ENCODE measurements around the gene LAX1.
A peak's percentile ranks its signal among the peaks of the same experiment; 100 is the strongest.

Gene LAX1

GRCh38 chr1:203796236-203796605 lies 31.2 kb downstream of the LAX1 start:
- H3K9me3 ChIP-seq: no peaks in the 10 kb centered on the region
- intact Hi-C loops (cut with DNase I; ENCODE audit: low total_unique reads): no loop called here
- DNase-seq: peak in 1 of 2 donors; percentile 26
- H3K27ac ChIP-seq: peak overlapping the region; percentile 98 to 99
- no peak for TF ChIP-seq CTCF (IDR thresholded peaks at IDR 0.05)
- peaks cover 9 to 54% (median 26%) of the 10 kb centered on the region in 4 donors for H3K4me1 ChIP-seq
- H3K36me3 ChIP-seq: no peaks in the 10 kb centered on the region
- H3K27me3 ChIP-seq: no peaks in the 10 kb centered on the region
- peak overlapping the region; percentile 88 to 91 for H3K4me3 ChIP-seq

- Histone ChIP-seq H3K4me1 (peaks cover 9 to 64% (median 26%) of the 10 kb centered on the region in 4 donors), H3K9me3 (no peaks in the 10 kb centered on the region), H3K4me3 (peak overlapping the region; percentile 88 to 91), H3K27ac (peak overlapping the region in 1 of 2 donors; percentile 99), H3K27me3 (no peaks in the 10 kb centered on the region), H3K36me3 (no peaks in the 10 kb centered on the region)
- no peak for TF ChIP-seq CTCF (IDR thresholded peaks at IDR 0.05)
- no peak for DNase-seq
- intact Hi-C loops (cut with DNase I; ENCODE audit: low total_unique reads): no loop called here
These were observed 32.2 kb downstream of the LAX1 start for GRCh38 chr1:203797216-203797615.

- Histone ChIP-seq H3K9me3 (no peaks in the 10 kb centered on the region), H3K4me3 (no peak overlapping the region), H3K36me3 (peaks cover 0 to 2% (median 0%) of the 10 kb centered on the region in 3 donors), H3K4me1 (peaks cover 9 to 69% (median 26%) of the 10 kb centered on the region in 4 donors), H3K27ac (no peak overlapping the region), H3K27me3 (no peaks in the 10 kb centered on the region)
- intact Hi-C loops (cut with DNase I; ENCODE audit: low total_unique reads): no loop called here
- no peak for TF ChIP-seq CTCF (IDR thresholded peaks at IDR 0.05)
- DNase-seq: no peak
These were observed 33.1 kb downstream of the LAX1 start for GRCh38 chr1:203797948-203798655.

GRCh38 chr1:203799157-203799556 lies 34.2 kb downstream of the LAX1 start:
- Histone ChIP-seq H3K27ac (no peak overlapping the region), H3K4me3 (no peak overlapping the region), H3K9me3 (no peaks in the 10 kb centered on the region), H3K27me3 (no peaks in the 10 kb centered on the region), H3K36me3 (peaks cover 0 to 10% (median 0%) of the 10 kb centered on the region in 3 donors), H3K4me1 (peaks cover 9 to 76% (median 26%) of the 10 kb centered on the region in 4 donors)
- no peak for DNase-seq
- intact Hi-C loops (cut with DNase I; ENCODE audit: low total_unique reads): no loop called here
- no peak for TF ChIP-seq CTCF (IDR thresholded peaks at IDR 0.05)

GRCh38 chr1:203799971-203800370 lies 35.0 kb downstream of the LAX1 start:
- DNase-seq: no peak
- no peak for TF ChIP-seq CTCF (IDR thresholded peaks at IDR 0.05)
- H3K4me1 ChIP-seq: peaks cover 9 to 74% (median 26%) of the 10 kb centered on the region in 4 donors
- no peaks in the 10 kb centered on the region for H3K9me3 ChIP-seq
- H3K27ac ChIP-seq: no peak overlapping the region
- H3K27me3 ChIP-seq: no peaks in the 10 kb centered on the region
- intact Hi-C loops (cut with DNase I; ENCODE audit: low total_unique reads): no loop called here
- H3K36me3 ChIP-seq: peaks cover 0 to 12% (median 0%) of the 10 kb centered on the region in 3 donors
- no peak overlapping the region for H3K4me3 ChIP-seq

Measured in tibial artery (tissue), 4 donors.